NCI-H1930 (cell line): ENCODE results near the gene RBMS3.
"Not testable (repeated sequence)": the region's sequence is repeated elsewhere in the genome, so short reads cannot be mapped to it uniquely, and the experiment has no call there.

Experiments used
- DNase-seq, 2 experiments: peaks; one replicate each; lab custom pipeline; 2025; lab: John Stamatoyannopoulos, UW

RBMS3 gene

DNA sequence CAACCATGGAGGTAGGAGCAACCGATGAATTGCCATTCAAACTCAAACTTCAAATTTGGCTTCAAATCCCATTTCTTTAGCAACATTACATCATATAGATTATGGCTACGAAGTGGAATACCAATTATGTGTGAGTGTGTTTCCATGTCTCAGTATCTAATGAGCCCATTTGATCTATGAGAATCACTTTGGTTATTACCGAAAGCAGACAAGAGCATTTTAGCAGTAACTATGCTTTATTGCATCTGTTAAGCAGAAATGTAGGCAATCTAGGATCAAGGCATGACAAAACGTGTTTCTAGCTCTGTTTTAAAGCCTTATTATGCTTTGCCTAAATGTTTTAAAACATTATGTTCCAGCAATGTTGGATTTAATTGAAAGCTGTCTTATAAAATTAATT is 743.6 kb downstream of the RBMS3 start:
- no peak for DNase-seq

DNA sequence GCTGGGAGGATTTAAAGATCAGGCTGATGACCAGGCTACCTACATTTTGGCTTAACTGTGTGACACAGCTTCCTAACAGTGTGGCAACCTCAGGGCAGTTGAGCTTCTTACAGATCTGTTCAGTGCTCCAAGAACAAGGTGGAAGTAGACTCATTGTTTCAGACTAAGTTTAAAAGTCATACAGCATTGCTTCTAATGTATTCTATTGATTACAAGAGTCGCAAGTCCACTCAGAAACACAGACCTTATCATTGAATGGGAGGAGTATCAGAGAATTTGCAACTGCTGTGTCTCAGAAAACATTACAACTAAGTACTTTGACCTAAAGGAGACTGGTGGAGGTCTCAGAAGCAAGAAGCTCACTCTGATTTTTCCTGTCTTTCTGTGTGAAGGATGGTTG is 746.0 kb downstream of the RBMS3 start:
- DNase-seq: no peak

DNA sequence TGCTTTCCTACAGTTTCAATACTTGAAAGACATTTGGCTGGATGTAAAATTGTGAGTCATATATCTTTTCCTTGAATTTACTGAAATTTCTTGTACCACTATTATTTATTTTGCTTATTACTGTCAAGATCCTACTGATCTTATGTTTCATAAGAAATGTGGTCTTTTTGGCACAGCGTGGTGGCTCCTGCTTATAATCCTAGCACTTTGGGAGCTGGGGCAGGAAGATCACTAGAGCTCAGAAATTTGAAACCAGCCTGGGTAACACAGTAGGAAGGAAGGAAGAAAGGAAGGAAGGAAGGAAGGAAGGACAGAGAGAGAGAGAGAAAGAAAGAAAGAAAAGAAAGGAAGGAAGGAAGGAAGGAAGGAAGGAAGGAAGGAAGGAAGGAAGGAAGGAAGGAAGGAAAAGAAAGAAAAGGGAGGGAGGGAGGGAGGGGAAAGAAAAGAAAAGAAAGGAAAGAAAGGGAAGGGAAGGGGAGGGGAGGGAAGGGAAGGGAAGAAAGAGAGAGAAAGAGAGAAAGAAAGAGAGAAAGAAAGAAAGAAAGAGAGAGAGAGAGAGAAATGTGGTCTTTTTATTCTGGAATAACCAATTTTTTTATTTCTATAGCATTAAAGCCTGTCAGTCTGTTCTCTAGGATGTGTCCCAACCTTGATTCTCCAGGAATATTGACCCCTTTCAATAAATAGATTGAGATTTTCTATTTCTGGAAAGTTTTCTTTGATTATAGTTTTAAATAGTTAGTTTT is 753.5 kb downstream of the RBMS3 start:
- no peak for DNase-seq

DNA sequence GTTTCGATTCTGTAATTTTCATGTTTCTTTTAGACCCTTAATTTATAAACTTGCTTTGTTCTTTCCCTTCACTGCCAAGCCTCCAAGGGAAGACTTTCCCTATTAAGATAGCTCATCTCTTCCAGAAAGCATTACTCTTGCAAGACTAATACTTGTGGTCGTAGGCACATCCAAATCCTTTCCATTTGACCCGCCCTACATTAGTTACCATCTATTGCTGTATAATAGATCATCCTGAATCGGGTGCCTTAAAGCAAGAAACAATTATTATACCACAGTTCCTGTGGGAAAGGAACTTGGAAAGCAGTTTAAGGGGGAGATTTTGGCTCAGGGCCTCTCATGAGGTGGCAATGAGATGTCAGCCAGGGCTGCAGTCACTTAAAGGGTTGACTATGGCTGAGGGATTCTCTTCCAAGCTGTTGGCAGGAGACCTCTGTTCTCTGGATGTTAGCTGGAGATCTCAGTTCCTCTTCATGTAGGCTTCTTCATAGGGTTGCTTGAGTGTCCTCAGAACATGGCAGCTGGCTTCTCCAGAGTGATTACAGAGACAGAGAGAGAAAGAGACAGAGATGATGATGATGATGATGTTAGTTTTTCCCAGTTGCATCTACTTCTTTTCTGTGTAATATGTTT is 755.2 kb downstream of the RBMS3 start:
- DNase-seq: no peak

DNA sequence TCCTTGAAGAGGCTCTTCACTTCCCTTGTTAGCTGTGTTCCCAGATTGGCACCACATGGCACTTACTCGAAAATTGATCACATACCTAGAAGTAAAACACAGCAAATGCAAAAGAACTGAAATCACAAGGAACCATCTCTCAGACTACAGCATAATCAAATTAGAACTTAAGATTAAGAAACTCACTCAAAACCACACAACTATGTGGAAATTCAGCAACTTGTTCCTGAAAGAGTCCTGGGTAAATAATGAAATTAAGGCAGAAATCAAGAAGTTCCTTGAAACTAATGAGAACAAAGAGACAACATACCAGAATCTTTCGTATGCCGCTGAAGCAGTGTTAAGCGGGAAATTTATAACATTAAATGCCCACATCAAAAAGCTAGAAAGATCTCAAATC is 759.3 kb downstream of the RBMS3 start:
- DNase-seq: no peak

DNA sequence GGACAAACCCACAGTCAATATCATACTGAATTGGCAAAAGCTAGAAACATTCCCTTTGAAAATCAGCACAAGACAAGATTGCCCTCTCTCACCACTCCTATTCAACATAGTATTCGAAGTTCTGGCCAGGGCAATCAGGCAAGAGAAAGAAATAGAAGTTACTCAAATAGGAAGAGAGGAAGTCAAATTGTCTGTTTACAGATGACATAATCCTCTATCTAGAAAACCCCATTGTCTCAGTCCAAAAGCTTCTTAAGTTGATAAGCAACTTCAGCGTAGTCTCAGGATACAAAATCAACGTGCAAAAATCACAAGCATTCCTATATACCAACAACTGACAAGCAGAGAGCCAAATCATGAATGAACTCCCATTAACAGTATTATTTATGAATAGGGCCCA is 760.6 kb downstream of the RBMS3 start:
- DNase-seq: not testable (repeated sequence)

DNA sequence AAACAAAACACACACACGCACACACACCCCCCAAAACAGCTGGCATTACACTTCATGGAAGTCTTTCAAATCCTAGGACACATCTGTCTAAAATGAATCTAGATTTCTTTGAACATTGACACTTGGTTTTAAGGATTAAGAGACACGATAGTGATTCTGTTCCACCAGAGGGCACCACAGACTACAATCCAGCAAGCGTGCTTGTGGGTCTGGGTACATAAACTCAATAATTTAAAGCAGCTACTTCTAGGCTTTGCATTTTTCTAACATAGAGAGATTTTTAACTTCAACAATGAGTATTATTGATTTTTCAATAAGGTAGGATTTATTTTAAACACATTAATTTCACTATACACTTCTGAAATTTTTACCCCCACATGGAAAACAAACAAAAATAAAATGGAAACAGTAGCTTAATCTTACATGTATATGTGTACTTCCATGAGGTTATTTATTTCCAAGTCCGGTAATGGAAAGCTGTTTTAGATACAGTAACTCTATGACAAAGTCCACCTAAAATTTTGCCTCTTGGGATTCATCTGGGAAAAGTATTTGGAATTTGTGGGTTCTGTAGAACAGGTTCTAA is 761.5 kb downstream of the RBMS3 start:
- no peak for DNase-seq

DNA sequence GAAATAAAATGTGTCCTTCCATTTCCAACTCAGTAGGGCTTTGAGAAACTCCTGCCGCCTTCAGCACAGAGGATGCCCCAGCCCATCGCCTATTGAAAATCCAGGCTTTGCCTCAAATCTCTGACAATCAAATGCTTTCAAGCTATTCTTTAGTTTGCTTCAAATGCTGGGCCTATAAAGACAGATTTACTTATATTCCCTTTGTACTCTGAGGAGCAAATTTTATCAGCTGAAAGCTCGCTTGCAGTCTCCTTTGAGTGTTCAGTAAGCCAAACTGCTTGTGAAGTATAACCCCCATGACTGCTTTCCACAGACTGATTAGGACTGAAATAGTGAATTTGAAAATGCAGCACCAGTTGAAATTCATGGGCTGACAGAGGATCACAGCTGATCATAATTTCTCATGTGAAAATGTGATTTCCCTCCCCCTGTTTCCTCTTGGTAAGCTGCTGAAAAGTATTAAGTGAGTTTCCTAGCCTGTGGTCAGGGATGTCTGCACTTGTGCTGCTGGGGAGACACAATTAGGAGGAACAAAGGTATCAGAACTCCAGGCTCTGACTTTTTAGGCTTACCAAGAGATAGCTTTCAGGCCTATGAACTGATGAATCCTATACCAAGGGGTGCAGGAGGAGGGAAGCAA is 762.2 kb downstream of the RBMS3 start:
- DNase-seq: no peak

DNA sequence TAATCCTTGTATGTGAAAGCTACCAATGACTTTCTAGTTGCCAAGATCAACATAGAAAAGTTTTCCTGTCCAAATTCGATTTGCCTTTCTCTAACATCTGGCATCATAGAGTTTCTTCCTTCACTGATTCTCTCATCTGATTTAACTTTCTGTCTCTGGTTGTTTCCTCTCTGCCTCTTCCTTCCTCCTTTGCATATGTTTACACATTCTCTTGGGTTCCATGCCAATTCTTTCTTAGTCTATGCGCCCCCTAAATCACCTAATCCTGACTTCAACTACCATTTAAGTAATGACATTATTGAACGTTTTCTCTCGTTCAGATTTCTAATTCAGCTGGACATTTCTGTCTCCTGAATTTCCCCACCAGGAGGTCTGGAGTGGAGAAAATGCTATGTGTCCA is 763.6 kb downstream of the RBMS3 start:
- DNase-seq: no peak

DNA sequence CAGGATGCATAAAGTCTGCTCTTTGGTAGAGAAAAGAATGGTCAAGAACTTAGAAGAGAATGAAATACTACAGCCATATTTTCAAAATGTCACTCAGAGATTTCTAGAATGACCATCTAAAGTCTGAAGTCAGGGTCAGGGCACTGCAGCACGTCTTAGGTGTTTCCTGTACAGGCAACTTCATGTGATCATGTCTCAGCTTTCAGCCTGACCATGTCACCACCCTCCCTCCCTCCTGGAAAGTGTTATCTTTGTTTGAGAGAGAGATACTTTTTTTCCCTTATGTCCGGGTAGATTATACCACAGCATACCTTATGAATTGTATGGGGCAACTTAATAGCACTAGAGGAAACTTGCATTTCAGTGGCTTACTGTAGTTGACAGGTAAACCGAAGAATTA is 767.6 kb downstream of the RBMS3 start:
- DNase-seq: no peak

DNA sequence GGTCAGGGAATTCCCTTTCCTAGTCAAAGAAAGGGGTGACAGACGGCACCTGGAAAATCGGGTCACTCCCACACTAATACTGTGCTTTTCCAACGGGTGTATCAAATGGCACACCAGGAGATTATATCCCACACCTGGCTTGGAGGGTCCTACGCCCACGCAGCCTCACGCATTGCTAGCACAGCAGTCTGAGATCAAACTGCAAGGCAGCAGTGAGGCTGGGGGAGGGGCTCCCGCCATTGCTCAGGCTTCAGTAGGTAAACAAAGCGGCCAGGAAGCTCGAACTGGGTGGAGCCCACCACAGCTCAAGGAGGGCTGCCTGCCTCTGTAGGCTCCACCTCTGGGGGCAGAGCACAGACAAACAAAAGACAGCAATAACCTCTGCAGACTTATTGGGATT is 769.2 kb downstream of the RBMS3 start:
- DNase-seq: not testable (repeated sequence)

DNA sequence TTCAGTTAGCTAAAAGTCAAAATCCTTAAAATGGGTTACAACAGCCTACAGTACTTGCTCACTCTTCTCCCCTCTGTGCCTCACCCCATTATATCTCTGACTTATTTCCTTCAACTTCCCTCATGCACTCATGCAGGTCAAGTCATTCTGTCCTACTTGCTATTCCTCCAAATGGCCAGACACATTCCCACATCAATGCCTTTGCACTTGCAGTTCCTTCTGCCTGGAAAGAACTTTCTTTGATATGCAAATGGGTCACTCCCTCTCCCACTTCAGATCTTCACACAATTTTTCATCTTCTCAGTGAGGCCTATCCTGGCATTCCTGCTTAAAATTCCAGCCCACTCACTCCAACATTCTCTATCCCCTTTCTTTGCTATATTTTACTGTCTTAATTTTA is 778.4 kb downstream of the RBMS3 start:
- no peak for DNase-seq
